Glomerular visceral epithelial cell (primary cell): ENCODE data around the gene GAB3.

Experiments used
- DNase-seq: peaks from one replicate; pipeline ENCODE4 v3.0.0-alpha.2; 2016; ENCODE audit errors: extremely low spot score

The GAB3 gene

GRCh38 chrX:154751669-154752271, 893 bp upstream of the GAB3 start:
- no peak for DNase-seq

GRCh38 chrX:154751203-154751668, 359 bp upstream of the GAB3 start:
- no peak for DNase-seq

GRCh38 chrX:154749856-154750255, 1.0 kb downstream of the GAB3 start:
- no peak for DNase-seq

- peak; percentile 61 for DNase-seq
Measured at GRCh38 chrX:154748712-154749339, 2.1 kb downstream of the GAB3 start.

GRCh38 chrX:154742613-154743012, 8.3 kb downstream of the GAB3 start:
- no peak for DNase-seq

- DNase-seq: no peak
Measured at GRCh38 chrX:154739952-154740465, 10.9 kb downstream of the GAB3 start.

GRCh38 chrX:154738011-154738738, 12.7 kb downstream of the GAB3 start:
- DNase-seq: peak; percentile 35

GRCh38 chrX:154737136-154737535, 13.7 kb downstream of the GAB3 start:
- DNase-seq: no peak

GRCh38 chrX:154735695-154736393, 15.0 kb downstream of the GAB3 start:
- DNase-seq: peak; percentile 51

- no peak for DNase-seq
Measured at GRCh38 chrX:154734061-154734781, 16.7 kb downstream of the GAB3 start.

GRCh38 chrX:154733066-154733425, 17.8 kb downstream of the GAB3 start:
- no peak for DNase-seq

- peak; percentile 52 for DNase-seq
Measured at GRCh38 chrX:154732421-154733065, 18.3 kb downstream of the GAB3 start.

GRCh38 chrX:154731881-154732280, 19.0 kb downstream of the GAB3 start:
- no peak for DNase-seq

GRCh38 chrX:154731184-154731583, 19.7 kb downstream of the GAB3 start:
- no peak for DNase-seq

- peak; percentile 39 for DNase-seq
Measured at GRCh38 chrX:154730253-154730891, 20.5 kb downstream of the GAB3 start.

GRCh38 chrX:154729439-154729838, 21.4 kb downstream of the GAB3 start:
- no peak for DNase-seq

- no peak for DNase-seq
Measured at GRCh38 chrX:154728431-154729190, 22.3 kb downstream of the GAB3 start.

GRCh38 chrX:154727871-154728270, 23.0 kb downstream of the GAB3 start:
- DNase-seq: peak; percentile 71

GRCh38 chrX:154727418-154727817, 23.5 kb downstream of the GAB3 start:
- no peak for DNase-seq
